ENCODE data around the gene CDH11. TPM values are rescaled to one million over a fixed set of nuclear protein-coding genes. Genes with fewer than 3 reads are reported as not detected.

Gene CDH11
- total RNA-seq, 2 experiments from 2014 or later, result not detected

GRCh38 chr16:65000654-65001053 is 121.2 kb downstream of the CDH11 start:
- no peak for ATAC-seq (ENCODE audit: poor library complexity)
- H3K4me1 ChIP-seq (ENCODE audit: insufficient read depth, low read length), result no peaks in the 10 kb centered on the region
- DNase-seq, result no peak
- Mint-ChIP-seq H3K4me1 (ENCODE audit: low read depth) (no peaks in the 10 kb centered on the region), H3K27me3 (no peaks in the 10 kb centered on the region), H3K9me3 (peaks cover 10% of the 10 kb centered on the region), H3K27ac (no peak overlapping the region), H3K4me3 (no peak overlapping the region), H3K36me3 (ENCODE audit: low read depth) (no peaks in the 10 kb centered on the region)
- CTCF ChIA-PET, result no interaction called here
- H3K4me3 ChIP-seq (ENCODE audit: low read length), result no peak overlapping the region
- POLR2A ChIA-PET, result no interaction called here
- H3K36me3 ChIP-seq (ENCODE audit: insufficient read depth, low read length), result no peaks in the 10 kb centered on the region
- peaks cover 0 to 2% of the 10 kb centered on the region in 2 experiments for H3K27me3 ChIP-seq (ENCODE audit: control insufficient read depth in 1 of 2, insufficient read depth in 2 of 2, low read length in 2 of 2)
- intact Hi-C loops (cut with DNase I, micrococcal nuclease), result no loop called here
- no peak overlapping the region for H3K27ac ChIP-seq (ENCODE audit: low read depth in 1 of 2, low read length in 2 of 2)
- H3K9me3 ChIP-seq (ENCODE audit: control insufficient read depth in 1 of 2, insufficient read depth in 1 of 2, low read length in 2 of 2), result peaks cover 0 to 24% of the 10 kb centered on the region in 2 experiments
- no peak for TF ChIP-seq CTCF (IDR thresholded peaks at IDR 0.05)

- H3K9me3 Mint-ChIP-seq, result peaks cover 13% of the 10 kb centered on the region
- CTCF ChIA-PET, result no interaction called here
- POLR2A ChIA-PET, result no interaction called here
- no peak overlapping the region for H3K27ac Mint-ChIP-seq
- Histone ChIP-seq H3K27ac (ENCODE audit: low read depth in 1 of 2, low read length in 2 of 2) (no peak overlapping the region), H3K27me3 (ENCODE audit: control insufficient read depth in 1 of 2, insufficient read depth in 2 of 2, low read length in 2 of 2) (no peaks in the 10 kb centered on the region), H3K4me1 (ENCODE audit: insufficient read depth, low read length) (no peaks in the 10 kb centered on the region), H3K9me3 (ENCODE audit: control insufficient read depth in 1 of 2, insufficient read depth in 1 of 2, low read length in 2 of 2) (peaks cover 0 to 12% of the 10 kb centered on the region in 2 experiments), H3K36me3 (ENCODE audit: insufficient read depth, low read length) (no peaks in the 10 kb centered on the region), H3K4me3 (ENCODE audit: low read length) (no peak overlapping the region)
- ATAC-seq (ENCODE audit: poor library complexity), result no peak
- intact Hi-C loops (cut with DNase I, micrococcal nuclease), result no loop called here
- no peaks in the 10 kb centered on the region for H3K27me3 Mint-ChIP-seq
- no peak overlapping the region for H3K4me3 Mint-ChIP-seq
- TF ChIP-seq CTCF (IDR thresholded peaks at IDR 0.05), result no peak
- H3K36me3 Mint-ChIP-seq (ENCODE audit: low read depth), result no peaks in the 10 kb centered on the region
- H3K4me1 Mint-ChIP-seq (ENCODE audit: low read depth), result no peaks in the 10 kb centered on the region
- DNase-seq, result no peak
Measured at GRCh38 chr16:64997751-64998150, 124.1 kb downstream of the CDH11 start.

DNA sequence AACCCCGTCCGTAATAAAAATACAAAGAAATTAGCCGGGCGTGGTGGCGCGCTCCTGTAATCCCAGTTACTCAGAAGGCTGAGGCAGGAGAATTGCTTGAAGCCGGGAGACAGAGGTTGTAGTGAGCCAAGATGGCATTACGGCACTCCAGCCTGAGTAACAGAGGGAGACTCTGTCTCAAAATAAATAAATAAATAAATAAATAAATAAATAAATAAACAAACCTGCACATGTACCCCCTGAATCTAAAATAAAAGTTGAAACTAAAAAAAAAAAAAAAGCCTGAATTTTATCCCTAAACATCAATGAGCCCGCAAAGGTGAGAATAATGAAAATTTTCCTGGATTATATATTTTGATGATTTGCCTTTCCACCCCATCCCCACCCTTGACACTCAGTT is 124.7 kb downstream of the CDH11 start:
- Mint-ChIP-seq H3K27me3 (no peaks in the 10 kb centered on the region), H3K4me1 (ENCODE audit: low read depth) (no peaks in the 10 kb centered on the region), H3K4me3 (no peak overlapping the region), H3K36me3 (ENCODE audit: low read depth) (no peaks in the 10 kb centered on the region), H3K9me3 (peaks cover 13% of the 10 kb centered on the region), H3K27ac (no peak overlapping the region)
- no peak for DNase-seq
- H3K9me3 ChIP-seq (ENCODE audit: control insufficient read depth in 1 of 2, insufficient read depth in 1 of 2, low read length in 2 of 2), result peaks cover 0 to 12% of the 10 kb centered on the region in 2 experiments
- no peak overlapping the region for H3K4me3 ChIP-seq (ENCODE audit: low read length)
- H3K36me3 ChIP-seq (ENCODE audit: insufficient read depth, low read length), result no peaks in the 10 kb centered on the region
- H3K27ac ChIP-seq (ENCODE audit: low read depth in 1 of 2, low read length in 2 of 2), result no peak overlapping the region
- H3K4me1 ChIP-seq (ENCODE audit: insufficient read depth, low read length), result no peaks in the 10 kb centered on the region
- POLR2A ChIA-PET, result no interaction called here
- intact Hi-C loops (cut with DNase I, micrococcal nuclease), result no loop called here
- no peak for ATAC-seq (ENCODE audit: poor library complexity)
- CTCF ChIA-PET, result no interaction called here
- H3K27me3 ChIP-seq (ENCODE audit: control insufficient read depth in 1 of 2, insufficient read depth in 2 of 2, low read length in 2 of 2), result no peaks in the 10 kb centered on the region
- no peak for TF ChIP-seq CTCF (IDR thresholded peaks at IDR 0.05)

All from CD4-positive, alpha-beta T cell (primary cell).